ENCODE measurements around the gene FGF8. TPM values are rescaled to one million over a fixed set of nuclear protein-coding genes. Genes with fewer than 3 reads are reported as not detected.

Gene FGF8
- total and polyA plus RNA-seq, 10 of the 15 experiments (the other 5 are each of a cell fraction or from before 2014, with no cell fraction given) = 0.08 to 0.43 (median 0.17) TPM; not detected in 7

GRCh38 chr10:101780818-101781654, 5.1 kb upstream of the FGF8 start (continued):
- TF ChIP-seq, protein P1, sequence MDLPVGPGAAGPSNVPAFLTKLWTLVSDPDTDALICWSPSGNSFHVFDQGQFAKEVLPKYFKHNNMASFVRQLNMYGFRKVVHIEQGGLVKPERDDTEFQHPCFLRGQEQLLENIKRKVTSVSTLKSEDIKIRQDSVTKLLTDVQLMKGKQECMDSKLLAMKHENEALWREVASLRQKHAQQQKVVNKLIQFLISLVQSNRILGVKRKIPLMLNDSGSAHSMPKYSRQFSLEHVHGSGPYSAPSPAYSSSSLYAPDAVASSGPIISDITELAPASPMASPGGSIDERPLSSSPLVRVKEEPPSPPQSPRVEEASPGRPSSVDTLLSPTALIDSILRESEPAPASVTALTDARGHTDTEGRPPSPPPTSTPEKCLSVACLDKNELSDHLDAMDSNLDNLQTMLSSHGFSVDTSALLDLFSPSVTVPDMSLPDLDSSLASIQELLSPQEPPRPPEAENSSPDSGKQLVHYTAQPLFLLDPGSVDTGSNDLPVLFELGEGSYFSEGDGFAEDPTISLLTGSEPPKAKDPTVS (IDR thresholded peaks at IDR 0.05; ENCODE audit: low read depth, low read length) = no peak
- TF ChIP-seq, protein P2, sequence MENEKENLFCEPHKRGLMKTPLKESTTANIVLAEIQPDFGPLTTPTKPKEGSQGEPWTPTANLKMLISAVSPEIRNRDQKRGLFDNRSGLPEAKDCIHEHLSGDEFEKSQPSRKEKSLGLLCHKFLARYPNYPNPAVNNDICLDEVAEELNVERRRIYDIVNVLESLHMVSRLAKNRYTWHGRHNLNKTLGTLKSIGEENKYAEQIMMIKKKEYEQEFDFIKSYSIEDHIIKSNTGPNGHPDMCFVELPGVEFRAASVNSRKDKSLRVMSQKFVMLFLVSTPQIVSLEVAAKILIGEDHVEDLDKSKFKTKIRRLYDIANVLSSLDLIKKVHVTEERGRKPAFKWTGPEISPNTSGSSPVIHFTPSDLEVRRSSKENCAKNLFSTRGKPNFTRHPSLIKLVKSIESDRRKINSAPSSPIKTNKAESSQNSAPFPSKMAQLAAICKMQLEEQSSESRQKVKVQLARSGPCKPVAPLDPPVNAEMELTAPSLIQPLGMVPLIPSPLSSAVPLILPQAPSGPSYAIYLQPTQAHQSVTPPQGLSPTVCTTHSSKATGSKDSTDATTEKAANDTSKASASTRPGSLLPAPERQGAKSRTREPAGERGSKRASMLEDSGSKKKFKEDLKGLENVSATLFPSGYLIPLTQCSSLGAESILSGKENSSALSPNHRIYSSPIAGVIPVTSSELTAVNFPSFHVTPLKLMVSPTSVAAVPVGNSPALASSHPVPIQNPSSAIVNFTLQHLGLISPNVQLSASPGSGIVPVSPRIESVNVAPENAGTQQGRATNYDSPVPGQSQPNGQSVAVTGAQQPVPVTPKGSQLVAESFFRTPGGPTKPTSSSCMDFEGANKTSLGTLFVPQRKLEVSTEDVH (IDR thresholded peaks at IDR 0.05; ENCODE audit: low read depth, partially characterized antibody) = no peak
- TF ChIP-seq YY1 (IDR thresholded peaks at IDR 0.05; ENCODE audit: low read depth, low read length) (peak; percentile 73), RAD21 (IDR thresholded peaks at IDR 0.05; ENCODE audit: insufficient read depth, low read depth, low read length) (peak; percentile 87), EED (IDR thresholded peaks at IDR 0.05; ENCODE audit: low read depth) (no peak), CEBPZ (IDR thresholded peaks at IDR 0.05; ENCODE audit: low read depth, low read length) (no peak), PAX5 (IDR thresholded peaks at IDR 0.05; ENCODE audit: borderline replicate concordance, low read depth, low read length) (peak; percentile 92), HCFC1 (IDR thresholded peaks at IDR 0.05; ENCODE audit: low read length) (no peak), PBX3 (IDR thresholded peaks at IDR 0.05; ENCODE audit: insufficient replicate concordance, low read depth, low read length) (no peak), RAD51 (IDR thresholded peaks at IDR 0.05) (no peak), SMARCA5 (IDR thresholded peaks at IDR 0.05) (peak; percentile 67; the same call in 1 of the 2 replicates), ZNF207 (IDR thresholded peaks at IDR 0.05; ENCODE audit: borderline replicate concordance) (no peak), RUNX3 (IDR thresholded peaks at IDR 0.05; ENCODE audit: low read length) (peak; percentile 19; the same call in 1 of the 2 replicates), JUND (IDR thresholded peaks at IDR 0.05; ENCODE audit: low read depth, low read length) (no peak), ESRRA (IDR thresholded peaks at IDR 0.05; ENCODE audit: low read length) (no peak), CTCF (IDR thresholded peaks at IDR 0.05 in 2 of 3, conservative IDR thresholded peaks at IDR 0.05 in 1 of 3; ENCODE audit: control insufficient read depth in 2 of 3, extremely low read depth in 1 of 3, insufficient read depth in 1 of 3, low read depth in 3 of 3, low read length in 3 of 3) (peak; percentile 93 to 95 (median 93); a peak in 5 of 6 replicates)
